ENCODE measurements around the gene PPIL1.
A peak's percentile ranks its signal among the peaks of the same experiment; 100 is the strongest.

Gene PPIL1

GRCh38 chr6:36912586-36912985 is 38.0 kb upstream of the PPIL1 start:
- Histone ChIP-seq H3K9me3 (ENCODE audit: severe bottlenecking) (no peaks in the 10 kb centered on the region), H3K4me3 (ENCODE audit: severe bottlenecking) (no peak overlapping the region), H3K27me3 (ENCODE audit: insufficient read depth, poor library complexity, severe bottlenecking) (no peaks in the 10 kb centered on the region), H3K36me3 (ENCODE audit: low read depth) (peaks cover 34% of the 10 kb centered on the region), H3K4me1 (ENCODE audit: insufficient read depth, poor library complexity, severe bottlenecking) (peaks cover 20% of the 10 kb centered on the region), H3K27ac (ENCODE audit: poor library complexity, severe bottlenecking) (peak overlapping the region; percentile 65)
- peak; percentile 39 for TF ChIP-seq CTCF (IDR thresholded peaks at IDR 0.05; ENCODE audit: poor library complexity, severe bottlenecking)
- peak; percentile 67 for DNase-seq (ENCODE audit: low spot score)
- ATAC-seq (ENCODE audit: low read depth), result peak; percentile 92

GRCh38 chr6:36912030-36912454 is 37.4 kb upstream of the PPIL1 start:
- no peaks in the 10 kb centered on the region for H3K27me3 ChIP-seq (ENCODE audit: insufficient read depth, poor library complexity, severe bottlenecking)
- no peak for DNase-seq (ENCODE audit: low spot score)
- peaks cover 32% of the 10 kb centered on the region for H3K36me3 ChIP-seq (ENCODE audit: low read depth)
- H3K27ac ChIP-seq (ENCODE audit: poor library complexity, severe bottlenecking), result peak overlapping the region; percentile 65
- no peaks in the 10 kb centered on the region for H3K9me3 ChIP-seq (ENCODE audit: severe bottlenecking)
- H3K4me3 ChIP-seq (ENCODE audit: severe bottlenecking), result no peak overlapping the region
- ATAC-seq (ENCODE audit: low read depth), result no peak
- peaks cover 20% of the 10 kb centered on the region for H3K4me1 ChIP-seq (ENCODE audit: insufficient read depth, poor library complexity, severe bottlenecking)
- TF ChIP-seq CTCF (IDR thresholded peaks at IDR 0.05; ENCODE audit: poor library complexity, severe bottlenecking), result no peak

GRCh38 chr6:36908747-36909146 is 34.1 kb upstream of the PPIL1 start:
- Histone ChIP-seq H3K9me3 (ENCODE audit: severe bottlenecking) (no peaks in the 10 kb centered on the region), H3K27me3 (ENCODE audit: insufficient read depth, poor library complexity, severe bottlenecking) (no peaks in the 10 kb centered on the region), H3K4me3 (ENCODE audit: severe bottlenecking) (no peak overlapping the region), H3K27ac (ENCODE audit: poor library complexity, severe bottlenecking) (no peak overlapping the region), H3K36me3 (ENCODE audit: low read depth) (peaks cover 24% of the 10 kb centered on the region), H3K4me1 (ENCODE audit: insufficient read depth, poor library complexity, severe bottlenecking) (peaks cover 17% of the 10 kb centered on the region)
- ATAC-seq (ENCODE audit: low read depth) (no peak), DNase-seq (ENCODE audit: low spot score) (no peak)
- no peak for TF ChIP-seq CTCF (IDR thresholded peaks at IDR 0.05; ENCODE audit: poor library complexity, severe bottlenecking)

GRCh38 chr6:36907781-36908180 is 33.2 kb upstream of the PPIL1 start:
- Histone ChIP-seq H3K27me3 (ENCODE audit: insufficient read depth, poor library complexity, severe bottlenecking) (no peaks in the 10 kb centered on the region), H3K36me3 (ENCODE audit: low read depth) (peaks cover 28% of the 10 kb centered on the region), H3K9me3 (ENCODE audit: severe bottlenecking) (no peaks in the 10 kb centered on the region), H3K4me1 (ENCODE audit: insufficient read depth, poor library complexity, severe bottlenecking) (peaks cover 8% of the 10 kb centered on the region), H3K4me3 (ENCODE audit: severe bottlenecking) (no peak overlapping the region), H3K27ac (ENCODE audit: poor library complexity, severe bottlenecking) (no peak overlapping the region)
- no peak for TF ChIP-seq CTCF (IDR thresholded peaks at IDR 0.05; ENCODE audit: poor library complexity, severe bottlenecking)
- no peak for ATAC-seq (ENCODE audit: low read depth)
- no peak for DNase-seq (ENCODE audit: low spot score)

- no peak for DNase-seq (ENCODE audit: low spot score)
- peaks cover 39% of the 10 kb centered on the region for H3K36me3 ChIP-seq (ENCODE audit: low read depth)
- no peak for ATAC-seq (ENCODE audit: low read depth)
- no peak overlapping the region for H3K4me3 ChIP-seq (ENCODE audit: severe bottlenecking)
- H3K27me3 ChIP-seq (ENCODE audit: insufficient read depth, poor library complexity, severe bottlenecking), result no peaks in the 10 kb centered on the region
- H3K9me3 ChIP-seq (ENCODE audit: severe bottlenecking), result no peaks in the 10 kb centered on the region
- TF ChIP-seq CTCF (IDR thresholded peaks at IDR 0.05; ENCODE audit: poor library complexity, severe bottlenecking), result no peak
- H3K4me1 ChIP-seq (ENCODE audit: insufficient read depth, poor library complexity, severe bottlenecking), result no peaks in the 10 kb centered on the region
- H3K27ac ChIP-seq (ENCODE audit: poor library complexity, severe bottlenecking), result no peak overlapping the region
Observed at GRCh38 chr6:36906539-36907325, 32.1 kb upstream of the PPIL1 start.
